IMR-90 (cell line): ENCODE measurements around the gene ABR. TPM values are rescaled to one million over a fixed set of nuclear protein-coding genes. Genes with fewer than 3 reads are reported as not detected.
A peak's percentile ranks its signal among the peaks of the same experiment; 100 is the strongest.

ENCODE experiments used
- ATAC-seq: fragments of 200-7000 bp; cut with Tn5 transposase; 2 replicates; pipeline ENCODE4 v1.9.1; 2020; ENCODE audit warnings: low read depth, mild to moderate bottlenecking, moderate library complexity
- BruUV-seq: library from RNA; stranded (reverse); fragments of 400-500 nt; replicated peaks from 2 replicates; lab custom pipeline; 2021; lab: Mats Ljungman, UMichigan
- CTCF ChIA-PET: fragments of 300-600 bp; formaldehyde crosslinking; extraction: SDS; loops from one replicate; lab custom pipeline; 2021; ENCODE audit warnings: antibody characterized with exemption; lab: Yijun Ruan, JAX
- POLR2A ChIA-PET: fragments of 300-600 bp; sonication (Branson Sonifier 250); formaldehyde crosslinking; loops from one replicate; lab custom pipeline; 2022; ENCODE audit warnings: antibody characterized with exemption; ENCODE audit not compliant: unreplicated experiment; lab: Charles Lee
- DNase-seq: peaks from one replicate; pipeline ENCODE4 v3.0.0; 2013
- H2AFZ ChIP-seq: replicated peaks from 2 replicates; pipeline ENCODE3; 2013; ENCODE audit warnings: low read length, mild to moderate bottlenecking; ENCODE audit not compliant: poor library complexity
- H2AK5ac ChIP-seq: 2 replicates; pipeline ENCODE4 v1.6.1; 2013; ENCODE audit warnings: low read depth, low read length, inconsistent platforms
- H2AK9ac ChIP-seq: replicated peaks from 2 replicates; pipeline ENCODE3; 2013; ENCODE audit warnings: mild to moderate bottlenecking, low read depth, low read length, moderate library complexity; ENCODE audit not compliant: poor library complexity
- H2BK120ac ChIP-seq: 2 replicates; pipeline ENCODE4 v1.6.1; 2013; ENCODE audit warnings: low read depth, low read length, inconsistent platforms
- H2BK15ac ChIP-seq: 3 replicates; pipeline ENCODE4 v1.6.1; 2013; ENCODE audit warnings: low read depth, low read length, inconsistent platforms
- H2BK20ac ChIP-seq: 2 replicates; pipeline ENCODE4 v1.6.1; 2013; ENCODE audit warnings: low read depth, mild to moderate bottlenecking, inconsistent platforms, low read length, moderate library complexity
- H2BK5ac ChIP-seq: 2 replicates; pipeline ENCODE4 v1.6.1; 2013; ENCODE audit warnings: mild to moderate bottlenecking, low read depth, low read length, inconsistent platforms; ENCODE audit not compliant: poor library complexity, severe bottlenecking
- H3K14ac ChIP-seq: replicated peaks from 2 replicates; pipeline ENCODE4 v1.6.1; 2013; ENCODE audit warnings: low read depth, low read length, inconsistent platforms
- H3K18ac ChIP-seq: 2 replicates; pipeline ENCODE4 v1.6.1; 2013; ENCODE audit warnings: low read depth, low read length, control low read depth
- H3K23ac ChIP-seq: 2 replicates; pipeline ENCODE4 v1.6.1; 2013; ENCODE audit warnings: low read depth, low read length, inconsistent platforms
- H3K27ac ChIP-seq: 2 replicates; pipeline ENCODE4 v1.5.1; 2013; ENCODE audit warnings: mild to moderate bottlenecking, control low read depth, low read length; ENCODE audit not compliant: insufficient read depth
- H3K27me3 ChIP-seq: 2 replicates; pipeline ENCODE4 v1.6.1; 2013; ENCODE audit warnings: low read length; ENCODE audit not compliant: control insufficient read depth, insufficient read depth
- H3K36me3 ChIP-seq: 2 replicates; pipeline ENCODE4 v1.6.1; 2013; ENCODE audit warnings: low read length, mixed read lengths; ENCODE audit not compliant: control insufficient read depth, insufficient read depth
- H3K4ac ChIP-seq: 2 replicates; pipeline ENCODE4 v1.6.1; 2013; ENCODE audit warnings: low read depth, low read length, inconsistent platforms
- H3K4me1 ChIP-seq: 2 replicates; pipeline ENCODE4 v1.6.1; 2013; ENCODE audit warnings: low read length, mixed read lengths; ENCODE audit not compliant: control insufficient read depth, insufficient read depth
- H3K4me2 ChIP-seq: 2 replicates; pipeline ENCODE4 v1.6.1; 2013; ENCODE audit warnings: low read depth, mild to moderate bottlenecking, control low read depth, low read length, moderate library complexity
- H3K4me3 ChIP-seq: 2 replicates; pipeline ENCODE4 v1.5.1; 2013; ENCODE audit warnings: low read depth, mild to moderate bottlenecking, control low read depth, low read length, moderate library complexity; ENCODE audit not compliant: insufficient read depth
- H3K56ac ChIP-seq: 2 replicates; pipeline ENCODE4 v1.6.1; 2013; ENCODE audit warnings: low read length, inconsistent platforms; ENCODE audit not compliant: insufficient read depth; ENCODE audit errors: extremely low read depth
- H3K79me1 ChIP-seq, 2 experiments: 2 replicates each; pipeline ENCODE4 v1.6.1; 2013; ENCODE audit warnings: low read length in 2 of 2, inconsistent platforms in 1 of 2, low read depth in 1 of 2
- H3K9ac ChIP-seq: 2 replicates; pipeline ENCODE4 v1.6.1; 2013; ENCODE audit warnings: low read depth, low read length, control low read depth
- H3K9me1 ChIP-seq: 2 replicates; pipeline ENCODE4 v1.6.1; 2013; ENCODE audit warnings: low read length, inconsistent platforms; ENCODE audit not compliant: insufficient read depth
- H3K9me3 ChIP-seq: 2 replicates; pipeline ENCODE4 v1.6.1; 2013; ENCODE audit warnings: low read length; ENCODE audit not compliant: control insufficient read depth, insufficient read depth
- H4K20me1 ChIP-seq: 2 replicates; pipeline ENCODE4 v1.6.1; 2013; ENCODE audit warnings: low read length, inconsistent platforms; ENCODE audit not compliant: insufficient read depth
- H4K5ac ChIP-seq: 2 replicates; pipeline ENCODE4 v1.6.1; 2013; ENCODE audit warnings: mild to moderate bottlenecking, low read depth, low read length, control low read depth
- H4K8ac ChIP-seq, 2 experiments: 2 replicates each; pipeline ENCODE4 v1.6.1; 2013; ENCODE audit warnings: low read depth in 2 of 2, low read length in 2 of 2, control low read depth in 1 of 2, inconsistent platforms in 1 of 2
- H4K91ac ChIP-seq: 2 replicates; pipeline ENCODE4 v1.6.1; 2013; ENCODE audit warnings: low read depth, low read length, inconsistent platforms; ENCODE audit not compliant: insufficient read depth
- BHLHE40 ChIP-seq: fragments of 150-350 bp; IDR thresholded peaks from 2 replicates; pipeline ENCODE4 v1.6.1; 2016; ENCODE audit warnings: mild to moderate bottlenecking, low read depth, low read length
- CEBPB ChIP-seq: IDR thresholded peaks from 2 replicates; pipeline ENCODE4 v1.6.1; 2012; ENCODE audit warnings: low read depth, low read length, improper control_type of control experiment
- FOS ChIP-seq: fragments of 150-350 bp; IDR thresholded peaks from 2 replicates; pipeline ENCODE4 v1.6.1; 2016; ENCODE audit warnings: low read depth, low read length
- NFE2L2 ChIP-seq: fragments of 150-350 bp; IDR thresholded peaks from 2 replicates; pipeline ENCODE4 v1.6.1; 2016; ENCODE audit warnings: low read depth, mild to moderate bottlenecking, low read length
- RAD21 ChIP-seq: IDR thresholded peaks from 2 replicates; pipeline ENCODE4 v1.6.1; 2012; ENCODE audit warnings: low read length, improper control_type of control experiment
- WGBS, 2 experiments: methylation state at CpG; one replicate each; pipeline versions ENCODE4 v1.1.5 to v1.1.7; 2013; ENCODE audit warnings: missing lambda C conversion rate in 2 of 2; ENCODE audit not compliant: insufficient read length in 1 of 2; ENCODE audit errors: extremely low coverage in 2 of 2; 5-methylcytosine and 5-hydroxymethylcytosine counted together
- dilution Hi-C: fragments of 300-500 bp; cut with HindIII; formaldehyde crosslinking; loops from one replicate; pipeline ENCODE4 v1.14.3; 2018; ENCODE audit warnings: low sequenced_read_pairs; ENCODE audit not compliant: unreplicated experiment
- in situ Hi-C: fragments of 300-500 bp; cut with MboI; formaldehyde crosslinking; loops from 3 replicates; pipeline ENCODE4 v1.14.3; 2019; ENCODE audit warnings: low sequenced_read_pairs, inconsistent platforms, mixed read lengths
- intact Hi-C: fragments of 100-400 bp; cut with micrococcal nuclease; formaldehyde crosslinking; loops from 2 replicates; pipeline ENCODE4 v1.10.0; 2022
- polyA plus RNA-seq, 3 experiments: library from polyadenylated mRNA; depleted of rRNA; stranded (reverse); fragments of >200 nt; gene quantifications; 2 replicates each; pipeline ENCODE4 v1.2.3, GENCODE V29; 2012; ENCODE audit warnings: low replicate concordance in 1 of 3
- total RNA-seq: library from RNA; depleted of rRNA; stranded (reverse); fragments of >200 nt; gene quantifications from 2 replicates; pipeline ENCODE4 v1.2.3, GENCODE V29; 2012
- TF ChIP-seq, protein P1 (sequence below): fragments of 150-350 bp; IDR thresholded peaks from 2 replicates; pipeline ENCODE4 v1.6.1; 2016; ENCODE audit warnings: low read depth, mild to moderate bottlenecking, low read length, moderate library complexity, borderline replicate concordance

The ABR gene
- total and polyA plus RNA-seq, 2 of the 4 experiments (the other 2 are of a cell fraction), result 28.3 to 79.7 TPM

- no peak overlapping the region for H2BK15ac ChIP-seq
- H3K27ac ChIP-seq, result no peak overlapping the region
- H3K79me1 ChIP-seq, result peaks cover 0 to 3% of the 10 kb centered on the region in 2 experiments; a peak in 2 of 4 replicates
- DNase-seq, result no peak
- no peak overlapping the region for H3K9ac ChIP-seq
- H3K56ac ChIP-seq, result no peak overlapping the region
- no peaks in the 10 kb centered on the region for H3K27me3 ChIP-seq
- no peak overlapping the region for H2AK5ac ChIP-seq
- H3K4me3 ChIP-seq, result no peak overlapping the region
- no peak overlapping the region for H3K14ac ChIP-seq
- no TSS peak for BruUV-seq
- H4K20me1 ChIP-seq, result peaks cover 47% of the 10 kb centered on the region
- H3K4me2 ChIP-seq, result no peak overlapping the region
- no peak overlapping the region for H4K5ac ChIP-seq
- intact Hi-C loops (no loop called here), in situ Hi-C loops (no loop called here), dilution Hi-C loops (no loop called here)
- H2AFZ ChIP-seq, result no peak overlapping the region
- peaks cover 10% of the 10 kb centered on the region; the same call in 1 of the 2 replicates for H3K36me3 ChIP-seq
- no peak overlapping the region for H2BK20ac ChIP-seq
- ATAC-seq, result no peak
- no peak overlapping the region for H4K8ac ChIP-seq
- no peaks in the 10 kb centered on the region for H3K9me3 ChIP-seq
- no peak overlapping the region for H3K23ac ChIP-seq
- ChIA-PET POLR2A (no interaction called here), CTCF (no interaction called here)
- H4K91ac ChIP-seq, result no peak overlapping the region
- peak overlapping the region; percentile 28 for H2AK9ac ChIP-seq
- no peak overlapping the region for H3K18ac ChIP-seq
- H3K4me1 ChIP-seq, result peaks cover 5% of the 10 kb centered on the region
- peaks cover 9% of the 10 kb centered on the region for H3K9me1 ChIP-seq
- TF ChIP-seq, protein P1, sequence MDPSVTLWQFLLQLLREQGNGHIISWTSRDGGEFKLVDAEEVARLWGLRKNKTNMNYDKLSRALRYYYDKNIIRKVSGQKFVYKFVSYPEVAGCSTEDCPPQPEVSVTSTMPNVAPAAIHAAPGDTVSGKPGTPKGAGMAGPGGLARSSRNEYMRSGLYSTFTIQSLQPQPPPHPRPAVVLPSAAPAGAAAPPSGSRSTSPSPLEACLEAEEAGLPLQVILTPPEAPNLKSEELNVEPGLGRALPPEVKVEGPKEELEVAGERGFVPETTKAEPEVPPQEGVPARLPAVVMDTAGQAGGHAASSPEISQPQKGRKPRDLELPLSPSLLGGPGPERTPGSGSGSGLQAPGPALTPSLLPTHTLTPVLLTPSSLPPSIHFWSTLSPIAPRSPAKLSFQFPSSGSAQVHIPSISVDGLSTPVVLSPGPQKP, result no peak
- TF ChIP-seq BHLHE40 (no peak), NFE2L2 (no peak), CEBPB (no peak), FOS (no peak), RAD21 (no peak)
- H2BK120ac ChIP-seq, result no peak overlapping the region
- 94% methylated on average over 11 of the region's 14 CpGs; no CpG with 5 or more reads in 1 of the 2 experiments for WGBS, 2 experiments
- H3K4ac ChIP-seq, result no peak overlapping the region; the same call in 1 of the 2 replicates
- H2BK5ac ChIP-seq, result no peak overlapping the region
These were observed 25.1 kb downstream of the ABR start for GRCh38 chr17:1154704-1155103.
